SJSA1 (cell line): ENCODE data around the gene CLDN10. TPM values are rescaled to one million over a fixed set of nuclear protein-coding genes. Genes with fewer than 3 reads are reported as not detected.

Experiments used
- DNase-seq, 2 experiments: peaks; one replicate each; pipeline ENCODE4 v3.0.0-alpha.2; 2015 to 2020; ENCODE audit warnings: low spot score in 2 of 2, low read depth in 1 of 2
- H3K27ac ChIP-seq: fragments of 250-450 bp; sonication (Bioruptor Pico); 2 replicates; pipeline ENCODE4 v1.5.1; 2020; ENCODE audit warnings: mild to moderate bottlenecking, moderate library complexity
- H3K27me3 ChIP-seq: fragments of 250-450 bp; sonication (Bioruptor Pico); replicated peaks from 2 replicates; pipeline ENCODE4 v1.5.1; 2020; ENCODE audit warnings: mild to moderate bottlenecking, moderate library complexity
- H3K36me3 ChIP-seq: fragments of 250-450 bp; sonication (Bioruptor Pico); 2 replicates; pipeline ENCODE4 v1.5.1; 2020; ENCODE audit warnings: mild to moderate bottlenecking
- H3K4me1 ChIP-seq: fragments of 250-450 bp; sonication (Bioruptor Pico); replicated peaks from 2 replicates; pipeline ENCODE4 v1.6.1; 2021; ENCODE audit warnings: mild to moderate bottlenecking
- H3K4me3 ChIP-seq: fragments of 250-450 bp; sonication (Bioruptor Pico); 2 replicates; pipeline ENCODE4 v1.5.1; 2020; ENCODE audit warnings: mild to moderate bottlenecking
- H3K9me3 ChIP-seq: fragments of 250-450 bp; sonication (Bioruptor Pico); replicated peaks from 2 replicates; pipeline ENCODE4 v1.5.1; 2020; ENCODE audit warnings: mild to moderate bottlenecking
- total RNA-seq: library from RNA; depleted of rRNA; stranded (reverse); fragments of >200 nt; shearing (Covaris generic); gene quantifications from 2 replicates; pipeline ENCODE4 v1.2.3, GENCODE V29; 2014

The CLDN10 gene
- total RNA-seq, 1 experiment from 2014 or later: not detected

DNA sequence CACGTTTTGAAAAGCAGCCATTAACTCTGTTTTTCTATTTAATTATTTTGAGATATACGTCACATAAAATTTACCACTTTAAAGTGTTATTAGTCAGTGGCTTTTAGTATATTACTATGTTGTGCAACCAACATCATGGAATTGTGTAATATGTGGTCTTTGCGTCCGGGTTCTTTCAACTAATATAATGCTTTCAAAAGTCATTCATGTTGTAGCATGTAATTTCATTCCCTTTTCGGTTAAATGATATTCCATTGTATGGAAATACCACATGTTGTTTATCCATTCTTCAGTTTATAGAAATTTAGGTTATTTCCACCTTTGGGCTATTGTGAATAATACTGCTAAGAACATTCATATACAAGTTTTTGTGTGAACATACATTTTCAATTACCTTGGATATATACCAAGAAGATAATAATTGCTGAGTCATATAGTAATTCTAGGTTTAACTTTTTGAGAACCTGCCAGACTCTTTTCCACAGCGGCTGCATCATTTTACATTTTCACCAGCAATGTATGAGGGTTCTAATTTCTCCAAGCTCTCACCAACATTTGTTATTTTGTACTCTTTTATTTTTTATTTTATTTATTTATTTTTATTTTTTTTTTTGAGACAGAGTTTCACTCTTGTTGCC, 28.1 kb upstream of the CLDN10 start:
- Histone ChIP-seq H3K4me1 (no peaks in the 10 kb centered on the region), H3K27ac (no peak overlapping the region), H3K9me3 (no peaks in the 10 kb centered on the region), H3K36me3 (no peaks in the 10 kb centered on the region), H3K4me3 (no peak overlapping the region), H3K27me3 (peaks cover 3% of the 10 kb centered on the region; the same call in 1 of the 2 replicates)
- no peak for DNase-seq

DNA sequence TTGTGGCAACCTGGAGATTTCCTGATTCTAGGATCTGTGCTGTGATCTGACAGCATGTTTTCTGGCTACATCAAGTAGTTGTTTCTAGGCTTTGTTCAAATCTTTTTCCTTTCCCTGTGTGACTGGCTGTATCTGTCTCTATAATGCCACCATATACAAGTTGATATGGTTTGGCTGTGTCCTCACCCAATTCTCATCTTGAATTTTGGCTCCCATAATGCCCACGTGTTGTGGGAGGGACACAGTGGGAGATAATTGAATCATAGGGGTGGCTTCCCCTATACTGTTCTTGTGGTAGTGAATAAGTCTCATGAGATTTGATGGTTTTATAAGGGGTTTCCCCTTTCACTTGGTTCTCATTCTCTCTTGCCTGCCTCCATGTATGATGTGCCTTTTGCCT, 24.6 kb upstream of the CLDN10 start:
- Histone ChIP-seq H3K36me3 (no peaks in the 10 kb centered on the region), H3K9me3 (no peaks in the 10 kb centered on the region), H3K27ac (no peak overlapping the region), H3K4me1 (0 out of 2 replicates have a peak, but pooled peaks cover 6% of the 10 kb centered on the region), H3K4me3 (no peak overlapping the region), H3K27me3 (no peaks in the 10 kb centered on the region; the same call in 1 of the 2 replicates)
- no peak for DNase-seq

DNA sequence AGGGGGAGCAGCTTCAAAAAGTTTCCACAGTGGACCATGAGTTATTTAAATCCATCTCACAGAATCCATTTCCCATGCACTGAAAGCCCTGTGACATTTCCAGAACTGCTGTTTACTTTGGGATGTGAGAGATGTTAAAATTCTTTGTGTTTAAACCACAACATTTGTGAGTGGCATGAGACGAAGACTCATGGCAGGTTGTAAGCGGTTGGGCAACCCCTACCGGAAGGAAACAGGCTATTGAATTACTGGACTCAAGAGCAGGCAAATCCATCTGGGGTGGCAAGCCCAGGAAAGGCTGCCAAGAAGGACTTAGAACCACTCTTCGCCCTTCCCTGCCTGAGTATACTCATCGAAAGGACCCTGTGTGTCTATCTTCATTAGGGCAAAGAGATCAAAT, 22.3 kb upstream of the CLDN10 start:
- no peaks in the 10 kb centered on the region; the same call in 1 of the 2 replicates for H3K27me3 ChIP-seq
- no peak overlapping the region for H3K27ac ChIP-seq
- peak in 1 of 2 experiments; percentile 10 for DNase-seq
- no peak overlapping the region for H3K4me3 ChIP-seq
- H3K36me3 ChIP-seq: no peaks in the 10 kb centered on the region
- H3K4me1 ChIP-seq: peaks cover 10% of the 10 kb centered on the region
- no peaks in the 10 kb centered on the region for H3K9me3 ChIP-seq

DNA sequence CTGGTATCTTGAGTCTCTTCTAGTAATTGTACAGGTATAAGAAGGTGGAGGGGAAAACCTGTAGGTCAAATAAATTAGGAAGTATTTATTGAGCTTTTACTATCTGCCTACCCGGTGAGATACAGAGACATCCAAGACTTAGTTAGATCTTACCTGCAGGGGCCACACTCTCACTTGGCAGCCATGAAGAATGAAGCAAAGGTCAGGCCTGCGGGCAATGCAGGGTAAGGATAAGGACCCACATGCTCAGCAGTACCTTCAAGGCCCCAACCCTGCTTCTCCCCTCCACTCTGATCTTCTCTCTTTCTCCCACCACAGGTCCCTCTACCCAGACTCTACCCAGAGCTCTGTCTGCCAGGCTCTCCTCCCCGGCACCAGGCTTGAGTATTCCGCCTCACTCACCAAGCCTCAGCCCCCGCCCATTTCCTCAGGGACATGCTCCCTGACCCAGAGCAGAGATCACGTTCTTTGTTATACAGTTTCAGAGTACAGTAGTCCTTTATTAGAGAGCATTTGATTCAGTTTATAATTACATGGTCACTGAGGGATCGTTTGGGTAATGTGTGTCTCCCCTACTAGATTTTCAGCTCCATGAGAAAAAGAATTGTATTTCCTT, 18.9 kb upstream of the CLDN10 start:
- Histone ChIP-seq H3K9me3 (no peaks in the 10 kb centered on the region), H3K4me3 (no peak overlapping the region), H3K36me3 (no peaks in the 10 kb centered on the region), H3K27me3 (peaks cover 4% of the 10 kb centered on the region; the same call in 1 of the 2 replicates), H3K4me1 (peaks cover 16% of the 10 kb centered on the region), H3K27ac (no peak overlapping the region)
- DNase-seq: no peak

DNA sequence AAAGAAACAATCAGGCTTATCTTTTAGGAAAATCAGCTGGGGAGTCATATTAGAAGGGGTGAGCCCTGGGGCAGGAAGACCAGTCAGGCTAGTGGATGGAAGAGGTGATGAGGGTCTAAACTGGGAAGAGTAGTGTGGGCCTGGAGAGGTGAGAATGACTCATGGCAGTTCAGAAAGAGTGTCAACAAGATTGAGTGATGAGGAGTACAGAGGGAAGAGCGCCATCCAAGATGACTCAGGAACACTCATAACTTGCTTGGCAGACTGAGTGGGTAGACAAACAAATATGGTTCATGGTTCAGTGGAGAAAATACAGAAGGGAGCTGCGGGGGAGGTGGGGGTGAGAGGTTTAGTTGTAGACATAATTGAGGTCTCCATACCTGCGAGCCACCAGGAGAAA, 17.3 kb upstream of the CLDN10 start:
- Histone ChIP-seq H3K27ac (no peak overlapping the region), H3K27me3 (peaks cover 4% of the 10 kb centered on the region; the same call in 1 of the 2 replicates), H3K4me1 (peaks cover 12% of the 10 kb centered on the region), H3K9me3 (no peaks in the 10 kb centered on the region), H3K4me3 (no peak overlapping the region), H3K36me3 (no peaks in the 10 kb centered on the region)
- peak; percentile 41 to 45 for DNase-seq

DNA sequence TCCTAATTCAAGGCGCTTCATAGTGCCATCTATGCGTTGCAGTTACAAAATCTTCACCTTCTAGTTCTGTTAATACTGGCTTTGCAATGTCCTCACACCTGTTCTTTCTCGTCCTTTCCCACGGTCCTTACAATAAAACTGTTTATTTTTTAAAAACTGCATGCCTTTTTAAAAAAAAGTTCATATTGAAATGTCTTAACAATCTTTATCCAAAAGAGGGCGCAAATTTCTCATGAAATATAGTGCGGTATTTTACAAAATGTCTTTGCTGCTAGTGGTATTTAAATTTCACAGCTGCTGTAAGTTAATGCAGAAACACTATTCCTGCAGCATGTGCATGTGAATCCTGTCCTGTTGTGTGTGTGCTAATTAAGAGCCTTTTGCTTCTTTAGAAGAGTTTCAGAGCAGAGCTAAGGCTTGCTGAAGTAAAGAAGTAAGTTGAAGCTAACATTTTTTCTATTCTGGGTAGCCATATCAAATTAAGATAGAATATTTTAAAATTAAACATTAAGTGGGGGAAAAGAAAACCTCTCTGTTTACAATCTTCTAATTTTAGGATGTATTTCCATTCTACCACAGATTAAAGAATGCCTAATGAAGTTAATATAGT, 15.8 kb upstream of the CLDN10 start:
- H3K36me3 ChIP-seq: no peaks in the 10 kb centered on the region
- H3K27me3 ChIP-seq: peaks cover 4% of the 10 kb centered on the region; the same call in 1 of the 2 replicates
- no peaks in the 10 kb centered on the region for H3K9me3 ChIP-seq
- peaks cover 10% of the 10 kb centered on the region for H3K4me1 ChIP-seq
- H3K27ac ChIP-seq: no peak overlapping the region
- H3K4me3 ChIP-seq: no peak overlapping the region
- peak in 1 of 2 experiments; percentile 10 for DNase-seq

DNA sequence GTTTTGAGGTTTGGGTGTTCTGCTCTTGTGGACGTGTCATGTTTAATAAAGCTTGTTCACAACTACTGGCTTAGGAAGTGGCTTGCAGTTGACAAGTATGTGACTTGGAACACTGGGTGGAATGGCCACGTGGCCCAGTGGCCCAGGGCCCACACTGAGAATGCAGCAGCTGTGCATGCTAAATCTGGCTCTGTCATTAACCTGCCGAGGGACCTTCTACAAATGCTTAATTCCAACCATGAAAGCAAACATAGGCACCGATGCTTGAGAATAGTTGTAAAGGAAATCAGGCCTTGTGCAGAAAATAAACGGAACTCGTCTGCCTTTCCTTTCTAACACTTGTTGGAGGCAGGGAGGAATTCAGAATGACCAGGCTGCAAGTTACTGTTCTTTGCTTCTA, 11.6 kb upstream of the CLDN10 start:
- Histone ChIP-seq H3K36me3 (no peaks in the 10 kb centered on the region), H3K27ac (no peak overlapping the region), H3K27me3 (peaks cover 6% of the 10 kb centered on the region; the same call in 1 of the 2 replicates), H3K4me3 (no peak overlapping the region), H3K4me1 (no peaks in the 10 kb centered on the region; the same call in 1 of the 2 replicates), H3K9me3 (no peaks in the 10 kb centered on the region)
- no peak for DNase-seq

DNA sequence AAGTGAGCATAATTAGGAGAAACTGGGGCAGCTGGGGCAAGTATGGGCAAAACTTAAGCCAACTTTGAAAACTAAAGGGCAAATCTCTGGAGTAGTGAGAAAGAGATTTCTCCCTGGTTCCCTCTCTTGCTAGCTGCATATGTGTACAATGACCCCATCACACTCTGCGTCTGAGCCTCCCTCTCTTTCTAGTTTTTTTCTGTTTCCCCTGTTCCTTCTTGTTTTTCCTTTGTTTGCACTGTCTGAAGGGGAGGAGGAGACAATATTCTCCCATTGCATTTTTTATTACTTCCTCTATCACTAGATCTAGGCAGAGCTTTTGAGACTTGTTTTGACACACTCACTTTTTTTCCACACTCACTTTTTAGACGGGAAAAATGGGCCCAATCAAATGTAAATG, 11.2 kb upstream of the CLDN10 start:
- Histone ChIP-seq H3K27me3 (peaks cover 10% of the 10 kb centered on the region; the same call in 1 of the 2 replicates), H3K9me3 (no peaks in the 10 kb centered on the region), H3K27ac (no peak overlapping the region), H3K4me3 (no peak overlapping the region), H3K4me1 (no peaks in the 10 kb centered on the region; the same call in 1 of the 2 replicates), H3K36me3 (no peaks in the 10 kb centered on the region)
- DNase-seq: no peak

DNA sequence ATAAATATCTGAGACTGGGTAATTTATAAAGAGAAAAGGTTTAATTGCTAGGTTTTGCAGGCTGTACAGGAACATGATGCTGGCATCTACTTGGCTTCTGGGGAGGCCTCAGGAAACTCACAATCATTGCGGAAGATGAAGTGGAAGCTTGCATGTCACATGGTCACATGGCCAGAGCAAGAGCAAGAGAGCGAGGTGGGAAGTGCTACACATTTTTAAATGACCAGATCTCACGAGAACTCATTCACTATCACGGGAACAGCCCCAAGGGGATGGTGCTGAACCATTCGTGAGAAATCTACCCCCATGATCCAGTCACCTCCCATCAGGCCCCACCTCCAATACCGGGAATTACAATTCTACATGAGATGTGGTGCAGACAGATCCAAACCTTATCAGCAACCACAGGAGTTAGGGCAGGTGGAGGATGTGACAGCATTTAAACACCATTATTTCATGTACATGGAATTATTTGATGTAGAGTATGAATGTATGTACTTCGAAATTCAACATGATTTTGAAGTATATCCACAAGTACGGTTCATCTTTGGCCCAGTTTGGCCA, 10.5 kb upstream of the CLDN10 start:
- no peaks in the 10 kb centered on the region for H3K4me1 ChIP-seq
- DNase-seq: no peak
- peaks cover 9% of the 10 kb centered on the region; the same call in 1 of the 2 replicates for H3K27me3 ChIP-seq
- H3K27ac ChIP-seq: no peak overlapping the region
- no peaks in the 10 kb centered on the region for H3K9me3 ChIP-seq
- no peak overlapping the region for H3K4me3 ChIP-seq
- no peaks in the 10 kb centered on the region for H3K36me3 ChIP-seq

DNA sequence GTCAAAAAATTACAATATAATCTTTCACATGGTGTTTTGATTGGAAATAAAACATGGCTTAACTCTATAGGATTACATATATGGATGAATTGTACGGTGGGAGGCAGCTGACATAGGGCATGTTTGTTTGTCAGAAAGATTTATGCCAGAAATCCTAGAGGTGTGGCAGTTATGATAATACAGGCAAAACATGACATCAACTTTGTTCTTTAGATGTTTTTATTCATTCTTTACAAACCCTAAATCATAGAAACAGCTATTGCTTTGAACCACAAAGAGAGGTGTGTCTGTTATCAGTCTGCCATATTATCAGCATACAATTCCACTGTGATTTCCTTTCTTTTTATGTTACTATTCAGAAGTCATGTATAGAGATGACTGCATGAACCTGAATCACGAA, 8.2 kb upstream of the CLDN10 start:
- H3K4me1 ChIP-seq: no peaks in the 10 kb centered on the region
- no peak for DNase-seq
- H3K4me3 ChIP-seq: no peak overlapping the region
- no peaks in the 10 kb centered on the region for H3K36me3 ChIP-seq
- no peak overlapping the region for H3K27ac ChIP-seq
- peaks cover 24% of the 10 kb centered on the region for H3K27me3 ChIP-seq
- H3K9me3 ChIP-seq: no peaks in the 10 kb centered on the region

DNA sequence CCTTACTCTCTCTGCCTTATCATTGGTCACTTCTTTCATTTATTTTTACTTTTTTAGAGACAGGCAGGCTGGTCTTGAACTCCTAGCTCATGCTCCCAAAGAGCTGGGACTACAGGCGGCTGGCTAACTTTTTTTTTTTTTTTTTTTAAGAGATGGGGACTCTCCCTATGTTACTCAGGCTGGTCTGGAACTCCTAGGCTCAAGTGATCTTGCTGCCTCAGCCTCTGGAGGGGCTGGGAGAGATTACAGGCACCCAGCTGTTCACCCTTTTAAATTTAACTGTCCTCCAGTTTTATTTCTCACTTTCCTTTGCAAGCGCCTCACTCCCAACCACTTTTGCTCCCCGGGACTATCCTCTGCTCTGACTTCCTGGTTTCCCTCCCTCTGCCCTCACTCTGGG, 5.6 kb upstream of the CLDN10 start:
- Histone ChIP-seq H3K27me3 (peaks cover 34% of the 10 kb centered on the region), H3K9me3 (no peaks in the 10 kb centered on the region), H3K4me3 (no peak overlapping the region), H3K36me3 (no peaks in the 10 kb centered on the region), H3K27ac (no peak overlapping the region), H3K4me1 (no peaks in the 10 kb centered on the region)
- DNase-seq: no peak

DNA sequence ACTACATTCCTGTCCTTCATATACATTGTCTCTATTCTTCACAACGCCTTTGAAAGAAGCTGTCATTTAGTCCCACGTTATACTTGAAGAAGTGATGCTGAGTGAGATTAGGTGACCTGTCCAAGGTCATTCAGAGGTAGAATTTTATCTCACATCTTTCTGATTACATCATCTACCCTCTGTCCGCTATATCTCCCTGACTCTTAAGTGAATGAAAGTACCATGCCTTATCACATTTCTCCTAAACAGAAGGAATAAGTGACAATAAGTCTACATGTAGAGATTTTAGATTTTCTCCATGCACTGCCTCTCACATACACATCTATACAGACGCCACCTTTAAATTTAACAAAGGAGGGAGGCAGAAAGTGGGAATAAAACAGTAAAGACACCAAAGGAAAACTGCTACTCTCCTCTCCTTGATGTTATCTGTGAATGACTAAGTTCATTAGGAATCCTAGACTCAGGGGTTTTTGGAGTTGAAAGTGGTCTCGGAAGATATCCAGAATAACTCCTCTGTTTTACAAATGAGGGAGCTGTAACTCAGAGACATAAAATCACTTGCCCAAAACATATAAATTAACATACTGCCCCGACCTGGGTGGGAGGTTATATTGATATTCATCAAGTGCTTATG, 4.9 kb upstream of the CLDN10 start:
- Histone ChIP-seq H3K36me3 (no peaks in the 10 kb centered on the region), H3K4me1 (no peaks in the 10 kb centered on the region), H3K4me3 (no peak overlapping the region), H3K9me3 (no peaks in the 10 kb centered on the region), H3K27ac (no peak overlapping the region), H3K27me3 (peaks cover 34% of the 10 kb centered on the region)
- no peak for DNase-seq

DNA sequence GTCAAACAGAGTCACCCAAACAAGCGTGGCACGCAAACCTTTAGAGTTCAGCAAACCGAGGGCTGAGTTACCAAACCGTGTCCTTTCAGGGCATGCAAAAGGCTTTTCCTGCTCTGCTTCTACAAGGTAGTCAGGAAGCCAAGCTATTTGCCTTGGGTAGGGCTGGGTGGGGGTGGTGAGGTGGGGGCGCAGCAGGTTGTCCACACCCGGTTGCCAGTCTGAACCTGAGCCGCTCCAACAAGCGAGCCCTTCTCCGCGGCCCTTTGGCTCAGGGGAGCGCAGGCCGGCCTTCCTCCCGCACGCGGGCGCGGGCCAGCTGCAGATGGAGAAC, 347 bp upstream of the CLDN10 start:
- H3K27me3 ChIP-seq: peaks cover 33% of the 10 kb centered on the region
- no peaks in the 10 kb centered on the region for H3K9me3 ChIP-seq
- no peak overlapping the region for H3K4me3 ChIP-seq
- H3K27ac ChIP-seq: no peak overlapping the region
- H3K36me3 ChIP-seq: no peaks in the 10 kb centered on the region
- no peaks in the 10 kb centered on the region for H3K4me1 ChIP-seq
- DNase-seq: no peak
